ENCODE measurements around the gene EPB41L4A.

EPB41L4A gene

DNA sequence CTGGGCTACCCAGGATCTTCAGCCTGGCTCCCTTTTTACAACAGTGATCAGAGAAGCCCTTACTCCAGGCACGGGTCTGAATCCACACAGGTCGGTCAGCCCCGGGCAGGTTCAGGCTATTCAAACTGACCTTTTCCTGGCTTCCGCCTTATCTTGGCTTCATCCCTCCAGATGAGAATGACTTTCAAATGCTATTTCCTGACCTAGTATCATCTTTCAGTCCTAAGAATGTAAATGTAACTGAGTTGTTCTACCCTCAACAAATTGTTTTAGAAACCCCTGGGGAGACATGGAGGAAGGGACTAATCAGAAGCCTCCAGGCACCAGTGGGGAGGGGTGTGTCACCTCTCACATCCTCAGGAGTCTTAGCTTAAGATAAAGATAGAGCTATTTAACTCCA lies 213.2 kb downstream of the EPB41L4A start:
- no peak for DNase-seq (ENCODE audit: low spot score)

DNA sequence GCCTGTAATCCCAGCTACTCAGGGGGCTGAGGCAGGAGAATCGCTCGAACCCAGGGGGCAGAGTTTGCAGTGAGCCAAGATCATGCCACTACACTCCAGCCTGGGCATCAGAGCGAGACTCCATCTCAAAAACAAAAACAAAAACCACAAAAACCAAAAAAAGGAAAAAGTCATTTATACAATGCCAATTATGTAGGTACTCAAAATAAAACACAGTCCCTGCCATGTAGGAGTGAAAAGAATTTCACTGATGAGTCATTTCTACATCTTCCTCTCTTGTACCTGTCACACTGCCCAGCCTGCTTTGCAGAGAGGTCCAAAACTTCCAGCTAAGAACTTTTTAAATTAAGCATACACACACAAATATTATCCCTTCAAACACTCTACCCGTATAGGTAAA lies 215.8 kb downstream of the EPB41L4A start:
- no peak for DNase-seq (ENCODE audit: low spot score)

DNA sequence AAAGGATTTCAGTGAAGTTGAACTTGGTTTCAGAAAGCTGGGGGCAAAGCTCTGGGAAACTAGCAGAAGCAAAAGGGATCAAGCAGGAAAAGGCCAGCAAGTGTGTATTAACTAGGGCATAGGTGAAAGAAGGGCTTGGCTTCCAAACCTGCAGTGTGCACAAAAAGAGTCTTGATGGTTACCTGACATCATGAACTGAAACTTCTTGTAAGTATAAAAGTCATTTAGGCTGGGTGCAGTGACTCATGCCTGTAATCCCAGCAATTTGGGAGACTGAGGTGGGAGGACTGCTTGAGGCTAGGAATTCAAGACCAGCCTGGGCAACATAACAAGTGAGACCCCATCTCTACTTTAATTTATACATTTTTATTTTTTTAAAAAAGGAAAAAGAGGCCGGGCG lies 216.4 kb downstream of the EPB41L4A start:
- no peak for DNase-seq (ENCODE audit: low spot score)

DNA sequence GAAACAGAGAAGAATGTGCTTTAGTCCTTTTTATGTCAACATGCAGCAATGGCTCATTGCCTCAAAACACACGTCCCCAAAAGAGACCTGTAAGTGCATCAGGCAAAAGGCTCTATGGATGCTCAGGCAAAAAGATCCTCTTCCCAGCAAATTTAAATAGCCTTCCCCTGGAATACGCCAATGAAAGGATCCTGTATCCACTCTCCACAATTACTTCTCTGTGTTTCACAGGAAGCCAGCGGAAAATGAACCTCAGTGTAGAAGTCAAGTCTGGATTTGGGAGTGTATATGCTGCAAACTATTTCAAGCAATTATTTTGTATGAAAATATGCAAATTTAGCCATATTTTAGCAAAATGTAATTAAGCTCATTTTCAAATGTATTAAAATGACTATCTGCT lies 217.9 kb downstream of the EPB41L4A start:
- no peak for DNase-seq (ENCODE audit: low spot score)

DNA sequence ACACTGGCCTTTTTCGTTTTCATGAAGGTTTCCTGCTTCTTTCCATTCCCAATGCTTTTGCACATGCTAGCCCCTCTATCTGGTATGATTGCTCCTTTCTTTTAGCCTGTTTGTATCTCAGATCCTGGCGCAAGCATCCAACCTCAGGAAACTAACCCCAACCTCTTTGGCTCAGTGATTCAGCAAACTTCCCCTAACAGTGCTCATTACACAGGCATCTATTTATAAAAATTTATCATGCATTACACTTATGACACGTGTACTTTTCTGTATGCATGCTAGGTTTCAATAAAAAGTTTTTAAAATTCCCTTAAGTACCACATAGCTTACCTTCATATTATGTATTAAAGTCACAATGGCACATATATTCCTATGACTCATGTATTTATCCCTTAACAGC lies 218.9 kb downstream of the EPB41L4A start:
- DNase-seq (ENCODE audit: low spot score) = no peak

DNA sequence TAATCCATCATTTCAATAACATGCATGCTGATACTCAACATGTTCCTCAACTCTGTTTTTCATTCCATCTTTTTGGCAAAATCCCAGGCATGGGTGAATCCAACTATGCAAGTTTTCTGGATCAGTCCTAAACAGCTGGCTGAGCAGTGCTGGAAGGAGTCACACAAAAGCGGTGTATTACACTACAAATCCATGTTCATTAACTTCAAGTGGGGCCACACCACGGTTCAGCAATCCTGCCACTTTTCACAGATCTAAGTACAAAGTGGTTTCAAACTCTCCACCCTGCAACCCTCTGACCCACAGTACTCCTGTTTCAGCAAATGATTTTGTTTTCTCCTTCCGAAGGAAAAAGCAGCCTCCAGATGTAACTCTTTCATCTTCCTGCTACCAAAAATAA lies 222.5 kb downstream of the EPB41L4A start:
- DNase-seq (ENCODE audit: low spot score) = no peak

DNA sequence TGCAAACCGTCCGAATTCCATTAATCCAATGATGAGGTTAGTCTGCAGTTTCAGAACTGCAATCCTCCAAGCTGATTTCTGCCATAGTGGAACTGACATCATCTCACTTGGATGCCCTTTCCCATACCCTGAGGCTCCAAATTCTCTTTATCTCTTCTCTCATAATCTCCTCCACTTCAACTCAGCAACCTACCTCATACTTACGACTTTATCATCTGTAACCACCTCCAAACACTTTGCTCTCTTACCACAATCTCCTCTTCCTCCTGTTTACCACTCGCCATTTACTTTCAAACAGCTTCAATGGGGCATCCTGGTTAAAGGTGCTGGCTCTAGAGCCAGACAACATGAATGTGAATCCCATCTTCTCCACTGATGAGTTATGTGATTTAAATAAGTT lies 223.2 kb downstream of the EPB41L4A start:
- no peak for DNase-seq (ENCODE audit: low spot score)

DNA sequence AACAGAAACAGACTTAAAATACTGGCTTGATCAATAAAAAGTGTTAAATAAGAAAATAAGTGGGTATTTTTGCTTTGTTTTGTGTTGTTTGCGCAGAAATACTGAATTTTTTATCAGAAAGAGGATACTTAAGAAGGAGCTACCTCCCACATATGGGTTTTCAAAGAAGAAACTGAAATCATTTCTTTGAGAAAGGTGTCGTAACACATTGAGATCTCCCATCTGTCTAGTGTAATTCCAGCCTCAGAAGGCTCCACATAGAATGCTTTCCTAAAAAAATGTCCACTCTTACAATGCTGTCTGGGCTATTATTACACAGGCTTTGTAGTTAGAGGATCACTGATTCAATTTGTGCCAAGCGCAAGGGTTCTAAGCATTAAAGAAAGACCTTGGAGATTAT lies 226.2 kb downstream of the EPB41L4A start:
- DNase-seq (ENCODE audit: low spot score) = no peak

DNA sequence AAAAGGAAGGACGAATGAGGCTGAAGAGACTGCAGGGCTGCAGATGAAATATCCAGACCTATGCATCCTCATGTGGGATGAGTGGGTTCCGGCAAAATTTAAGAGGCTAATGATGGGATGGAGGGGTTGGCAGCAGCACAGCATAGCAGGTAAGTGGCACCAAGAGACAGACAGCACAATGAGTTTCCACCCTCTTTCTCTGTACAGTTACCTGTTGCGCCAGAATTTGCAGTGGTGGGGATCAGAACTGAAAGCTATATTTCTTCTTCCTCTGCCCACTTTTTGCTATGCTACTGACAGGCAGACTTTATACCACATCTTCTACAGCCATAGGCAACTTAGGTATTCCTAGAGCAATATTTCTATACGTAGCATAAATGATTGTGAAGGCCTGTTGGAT lies 227.0 kb downstream of the EPB41L4A start:
- no peak for DNase-seq (ENCODE audit: low spot score)

DNA sequence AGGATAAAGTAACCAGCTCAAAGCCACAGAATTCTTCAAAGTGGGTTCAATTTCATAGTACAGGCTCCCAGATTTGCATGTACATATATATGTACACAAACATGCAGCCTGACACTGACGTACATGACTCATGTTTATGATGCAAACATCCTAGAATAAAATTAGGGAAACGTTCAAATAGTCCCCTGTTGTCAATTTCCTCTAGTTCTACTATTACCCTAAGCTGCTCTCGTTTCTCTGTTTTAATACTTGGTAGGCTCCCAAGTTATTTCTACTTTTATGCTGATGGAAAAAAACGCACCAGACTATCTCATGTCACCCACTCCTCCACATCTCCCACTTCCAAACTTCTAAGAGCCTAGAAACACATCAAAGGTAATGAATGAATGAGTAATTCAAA lies 229.7 kb downstream of the EPB41L4A start:
- no peak for DNase-seq (ENCODE audit: low spot score)

DNA sequence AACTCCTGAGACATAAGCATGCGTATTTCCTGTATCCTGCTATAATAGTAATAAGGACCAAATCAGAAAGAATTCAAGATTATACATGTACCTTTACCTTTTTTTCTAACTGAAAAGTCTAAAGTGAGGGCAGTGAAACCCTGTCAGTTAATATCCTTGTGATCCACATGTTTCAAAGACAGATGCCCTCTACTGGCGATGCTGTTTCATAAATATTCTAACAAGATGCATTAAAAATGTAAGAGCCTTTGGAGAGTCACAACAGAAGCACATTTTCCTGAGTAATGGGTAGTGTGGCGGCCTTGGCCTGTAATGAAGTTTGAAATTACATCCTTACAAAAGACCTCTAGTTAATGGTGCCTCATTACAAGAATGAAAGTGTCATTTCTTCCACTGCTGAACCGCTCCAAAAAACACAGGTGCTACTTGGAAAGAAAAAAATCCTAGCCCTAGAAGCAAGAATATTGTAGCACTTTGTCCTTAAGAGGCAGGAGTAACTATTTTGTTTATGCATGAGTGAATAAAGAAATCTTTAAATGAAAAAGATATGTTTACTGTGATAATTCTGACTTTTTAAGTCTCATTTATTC lies 232.6 kb downstream of the EPB41L4A start:
- DNase-seq (ENCODE audit: low spot score) = no peak

DNA sequence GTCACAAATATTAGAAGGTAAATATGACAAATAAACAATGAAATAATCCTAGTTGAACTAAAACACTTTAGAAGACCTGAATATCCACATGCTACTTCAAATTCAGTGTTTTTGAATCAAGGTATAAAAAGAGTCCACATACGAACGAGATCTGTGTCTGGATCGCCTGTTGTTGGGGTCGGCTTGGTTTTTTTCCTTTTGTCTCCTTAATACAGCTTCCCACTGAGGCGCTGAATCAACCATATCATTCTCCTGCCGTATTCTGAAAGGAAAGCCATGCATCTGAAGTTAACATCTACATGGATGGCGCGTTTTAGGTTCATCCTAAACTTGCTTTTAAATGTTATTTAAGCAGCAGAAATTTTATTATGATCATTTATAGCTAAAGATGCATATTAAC lies 235.2 kb downstream of the EPB41L4A start:
- DNase-seq (ENCODE audit: low spot score) = no peak

DNA sequence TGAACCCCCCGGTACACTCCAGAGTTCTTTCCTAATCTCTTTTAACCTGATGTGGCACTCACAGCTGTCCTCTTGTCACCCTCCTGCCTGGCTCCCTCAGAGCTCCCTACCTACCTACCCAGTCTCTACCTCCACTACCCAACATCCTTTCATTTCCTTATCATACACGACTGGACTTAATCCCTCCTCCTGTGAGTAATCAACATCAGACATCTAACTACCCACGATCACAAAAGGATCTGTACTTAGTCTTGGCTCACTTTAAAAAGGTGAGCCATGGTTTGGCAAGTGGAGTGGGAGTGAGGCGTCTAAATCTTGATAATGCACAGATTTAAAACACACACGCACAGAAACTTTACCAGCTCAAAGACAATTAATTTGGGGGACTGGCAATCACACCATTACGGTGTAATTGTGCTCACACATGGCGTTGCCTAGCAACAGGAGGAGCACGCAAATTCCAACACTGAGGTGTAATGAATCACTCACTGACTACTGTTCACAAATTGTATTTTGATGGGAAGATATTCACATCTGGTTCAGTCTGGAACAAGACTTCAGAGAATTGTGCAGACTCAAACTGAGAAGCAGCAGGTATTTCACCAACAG lies 235.9 kb downstream of the EPB41L4A start:
- DNase-seq (ENCODE audit: low spot score) = no peak

DNA sequence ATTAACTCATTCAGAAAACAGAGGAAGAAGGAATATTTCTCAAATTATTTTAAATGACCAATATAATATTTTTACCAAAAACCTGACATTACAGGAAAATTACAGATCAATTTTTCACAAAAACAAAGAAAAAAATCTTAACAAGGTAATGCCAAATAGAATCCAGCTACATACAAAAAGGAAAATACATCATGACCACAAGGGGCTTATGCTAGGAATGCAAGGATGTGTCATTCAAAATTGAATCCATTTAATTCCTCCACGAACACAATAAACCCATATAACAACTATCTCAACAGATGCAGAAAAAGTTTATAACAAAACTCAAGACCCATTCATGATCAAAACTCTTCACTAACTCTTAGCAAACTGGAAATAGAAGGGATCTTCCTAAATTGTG lies 239.8 kb downstream of the EPB41L4A start:
- DNase-seq (ENCODE audit: low spot score) = no peak

DNA sequence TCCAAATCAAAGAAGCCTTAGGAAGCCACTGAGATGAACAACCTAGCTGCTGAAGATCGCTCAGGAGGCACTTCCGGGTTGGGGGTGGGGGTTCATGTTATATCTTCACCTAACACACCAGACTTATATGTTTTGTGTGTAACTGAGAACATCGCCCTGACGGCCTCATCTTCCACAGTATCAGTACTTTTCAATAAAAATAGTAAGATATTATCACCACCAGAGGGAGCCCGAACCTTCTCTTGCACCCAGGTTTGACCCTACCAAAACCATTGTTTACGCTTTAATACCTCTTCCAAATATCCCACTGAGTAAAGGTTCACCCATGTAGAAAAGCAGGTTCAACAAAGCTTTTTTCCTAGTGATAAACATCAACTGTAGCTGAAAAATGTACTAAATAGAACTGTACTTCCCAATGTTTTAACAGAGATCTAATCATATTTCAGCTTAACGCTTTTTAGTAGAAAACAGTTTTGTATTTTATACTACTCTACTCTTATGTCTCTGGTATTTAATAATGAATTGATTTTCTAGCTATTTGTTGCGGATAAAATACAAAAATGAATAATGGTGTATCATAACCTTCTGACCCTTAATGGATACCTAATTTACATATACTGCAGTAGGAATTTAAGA lies 244.0 kb downstream of the EPB41L4A start:
- DNase-seq (ENCODE audit: low spot score) = no peak

DNA sequence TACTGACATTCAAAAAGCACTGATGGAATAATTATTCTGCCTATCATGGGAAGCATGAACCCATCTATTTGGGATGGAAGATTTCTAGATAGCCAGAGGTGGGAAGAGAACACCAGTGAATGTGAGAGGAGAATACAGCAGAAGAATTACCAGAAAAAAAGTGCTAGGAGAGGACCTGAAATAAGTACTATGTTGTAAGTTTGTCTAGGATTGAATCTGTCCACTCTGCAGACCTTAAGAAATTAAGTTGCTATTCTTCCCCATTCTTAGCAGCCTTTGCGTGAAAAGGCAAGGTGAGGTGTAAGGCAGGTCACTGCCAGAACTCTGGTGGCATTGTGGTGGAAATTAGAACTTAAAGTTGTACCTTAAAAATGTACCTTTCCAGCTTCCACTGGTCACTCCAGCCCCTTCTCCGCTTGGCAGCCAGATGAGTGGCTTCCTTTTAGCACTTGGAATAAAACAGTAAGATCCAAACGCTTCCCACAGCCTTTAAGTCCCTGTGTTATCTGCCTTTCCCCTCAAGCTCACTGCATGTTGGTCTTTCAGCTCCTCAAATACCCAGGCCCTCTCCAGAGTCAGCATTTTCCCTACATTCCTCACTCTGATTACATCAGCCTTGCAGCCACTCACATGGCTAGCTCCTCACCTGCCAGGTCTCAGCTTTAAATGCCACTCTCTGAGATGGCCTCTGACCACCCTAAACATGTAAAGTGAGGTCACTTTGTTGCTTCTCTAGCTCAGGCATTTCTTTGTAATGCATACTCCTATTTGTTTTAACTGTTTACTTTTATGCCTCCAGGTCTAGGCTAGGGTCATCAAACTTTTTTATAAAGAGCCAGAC lies 253.0 kb downstream of the EPB41L4A start:
- no peak for DNase-seq (ENCODE audit: low spot score)

DNA sequence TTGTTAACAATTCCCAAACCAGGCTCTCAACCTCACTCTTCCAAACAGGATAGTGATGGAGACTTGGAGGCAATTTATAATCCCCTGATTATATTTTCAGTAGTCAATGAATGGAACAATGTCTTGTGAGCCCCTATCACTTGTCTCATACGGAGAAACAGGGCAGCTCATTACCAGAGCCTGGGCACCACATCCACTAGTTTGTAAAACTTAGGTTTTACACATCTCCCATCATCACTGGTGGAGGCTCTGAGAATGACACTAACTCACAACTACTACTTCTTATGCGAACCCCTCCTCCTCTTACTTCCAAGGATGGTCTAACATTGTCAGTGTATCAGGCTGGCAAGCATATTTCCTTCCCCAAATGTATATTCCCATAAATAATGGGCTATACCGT lies 253.7 kb downstream of the EPB41L4A start:
- DNase-seq (ENCODE audit: low spot score) = no peak

DNA sequence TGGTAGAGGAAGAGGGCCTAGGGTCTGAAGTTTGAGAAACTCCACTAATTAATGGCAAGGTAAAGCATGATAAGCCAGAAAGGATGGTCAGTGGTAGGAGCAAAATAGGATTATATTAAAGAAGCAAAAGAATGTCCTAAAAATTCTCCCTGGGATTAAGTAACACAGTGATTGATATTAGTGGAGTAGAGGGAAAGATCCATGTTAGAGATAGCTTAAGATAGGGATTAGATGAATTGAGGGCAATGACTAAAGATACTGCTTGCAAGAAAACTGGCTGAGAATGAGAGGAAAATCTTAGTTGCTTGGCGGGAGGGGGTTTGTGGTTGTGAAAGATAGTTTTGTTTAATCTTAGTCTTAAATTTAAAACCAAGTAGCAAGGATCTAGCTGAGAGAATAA lies 255.6 kb downstream of the EPB41L4A start:
- DNase-seq (ENCODE audit: low spot score) = no peak

DNA sequence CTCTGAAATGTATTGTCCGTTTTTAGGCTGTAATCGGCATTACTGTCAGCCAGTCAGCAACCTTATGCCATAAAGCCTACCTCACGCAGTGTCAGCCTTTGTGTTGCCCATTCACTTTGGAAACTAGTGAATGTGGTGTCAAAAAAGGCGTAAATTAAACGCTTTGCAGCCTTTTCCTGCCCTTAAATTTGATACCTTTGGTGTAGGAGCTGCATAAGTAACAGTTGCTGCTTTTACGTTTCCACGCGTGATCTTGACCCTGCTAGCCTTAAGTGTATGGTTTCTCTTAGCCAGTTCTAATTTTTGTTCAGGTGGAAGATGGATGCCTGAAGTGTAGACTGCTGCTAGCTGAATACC lies 257.7 kb downstream of the EPB41L4A start:
- DNase-seq (ENCODE audit: low spot score) = no peak

DNA sequence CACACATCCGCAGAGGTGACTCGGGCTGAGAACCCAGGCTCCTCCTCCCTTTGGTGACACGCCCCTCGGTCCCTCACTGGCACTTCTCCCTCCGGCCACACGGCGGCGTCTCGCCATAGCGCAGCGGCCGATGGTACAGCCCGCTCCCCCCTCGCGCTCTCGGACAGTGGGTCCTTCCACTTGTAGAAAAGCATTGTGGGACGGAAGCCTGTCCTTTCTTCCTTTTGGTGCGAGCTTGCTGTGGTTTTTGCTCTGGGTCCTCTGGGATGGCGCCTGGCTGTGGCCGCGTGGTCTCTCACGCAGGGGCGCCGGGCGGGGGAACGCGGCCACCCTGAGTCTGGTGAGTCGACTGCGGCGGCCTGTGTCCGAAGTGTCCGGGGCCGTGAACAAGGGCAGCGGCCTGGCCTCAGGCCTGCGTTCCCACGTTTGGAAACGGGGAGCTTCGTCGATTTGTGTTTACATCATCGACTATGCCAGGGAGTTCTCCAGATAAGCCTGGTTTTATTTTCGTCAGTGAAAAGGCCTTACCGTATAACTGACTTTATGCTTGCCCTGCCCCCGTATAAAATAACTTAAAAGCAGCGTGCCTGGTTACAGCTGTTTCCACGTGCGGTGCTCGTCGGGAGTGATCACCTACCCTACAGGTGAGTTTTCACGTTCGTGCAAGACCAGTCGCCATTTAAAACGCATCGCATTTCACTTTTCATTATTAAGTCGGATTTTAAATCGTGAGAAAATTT lies 258.3 kb downstream of the EPB41L4A start:
- DNase-seq (ENCODE audit: low spot score) = peak; percentile 45

DNA sequence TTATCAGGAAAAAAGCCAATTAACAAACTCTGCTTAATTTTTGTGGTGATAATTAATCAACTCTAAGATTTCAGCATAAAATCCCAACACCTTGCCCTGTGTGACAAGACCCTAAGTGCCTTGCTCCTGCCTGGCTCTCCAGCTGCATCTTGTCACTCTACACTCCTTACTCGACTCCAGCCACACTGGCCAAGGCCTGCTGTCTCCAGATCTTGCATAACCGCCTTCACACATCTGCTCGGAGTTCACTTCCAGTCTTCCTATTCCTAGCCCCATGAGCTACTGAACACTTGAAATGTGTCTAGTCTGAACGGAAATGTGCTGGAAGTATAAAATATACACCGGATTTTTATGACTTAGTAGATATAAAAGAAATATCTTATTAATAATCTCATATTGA lies 259.6 kb downstream of the EPB41L4A start:
- no peak for DNase-seq (ENCODE audit: low spot score)

DNA sequence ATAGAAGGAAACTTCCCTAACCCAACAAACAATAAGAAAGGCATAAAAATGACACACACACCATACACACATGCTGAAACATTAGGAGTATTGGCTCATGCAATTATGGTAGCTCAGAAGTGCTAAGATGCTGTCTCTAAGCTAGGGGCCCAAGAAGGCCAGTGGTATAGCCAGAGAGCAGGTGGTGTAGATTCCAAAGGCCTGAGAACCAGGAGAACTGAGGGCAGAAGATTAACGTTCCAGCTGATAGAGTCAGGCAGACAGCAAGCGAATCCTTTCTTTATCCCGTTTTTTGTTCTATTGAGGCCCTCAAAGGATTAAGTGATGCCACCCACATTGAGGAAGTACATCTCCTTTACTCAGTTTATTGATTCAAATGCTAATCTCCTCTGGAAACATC lies 262.9 kb downstream of the EPB41L4A start:
- DNase-seq (ENCODE audit: low spot score) = no peak
